Activated CD4-positive, alpha-beta T cell treated with anti-CD3 and anti-CD28 coated beads, Interleukin-2, amount 50 U/mL, for 16 hours (primary cell): Measurements from ENCODE around the gene CNN1.

Experiments used
- DNase-seq: peaks from one replicate; pipeline ENCODE4 v3.0.0-alpha.2; 2020

The CNN1 gene

GRCh38 chr19:11538232-11539036, at the start of gene CNN1:
Gene CNN1, plus strand, starts transcription at chr19:11538851. Its CDS starts 77 bp downstream, at chr19:11538928.
- no peak for DNase-seq

- DNase-seq, result no peak
These were observed 49.3 kb upstream of the CNN1 start for GRCh38 chr19:11489378-11489777.

- DNase-seq, result no peak
These were observed 43.9 kb upstream of the CNN1 start for GRCh38 chr19:11494634-11495285.

- DNase-seq, result no peak
These were observed 43.2 kb upstream of the CNN1 start for GRCh38 chr19:11495481-11495880.

GRCh38 chr19:11495885-11496284, 42.8 kb upstream of the CNN1 start:
- no peak for DNase-seq

- peak; percentile 73 for DNase-seq
These were observed 42.1 kb upstream of the CNN1 start for GRCh38 chr19:11496391-11497163.

- DNase-seq, result no peak
These were observed 39.4 kb upstream of the CNN1 start for GRCh38 chr19:11499220-11499726.

- no peak for DNase-seq
These were observed 38.7 kb upstream of the CNN1 start for GRCh38 chr19:11499890-11500420.

- DNase-seq, result no peak
These were observed 34.1 kb upstream of the CNN1 start for GRCh38 chr19:11504502-11505031.

- peak; percentile 97 for DNase-seq
These were observed 33.6 kb upstream of the CNN1 start for GRCh38 chr19:11505032-11505503.

- peak; percentile 96 for DNase-seq
These were observed 33.0 kb upstream of the CNN1 start, which contains the start of gene ZNF653 for GRCh38 chr19:11505504-11506100. Gene ZNF653, minus strand, starts transcription at chr19:11505839. Its CDS starts 53 bp downstream, at chr19:11505786.

- DNase-seq, result no peak
These were observed 32.5 kb upstream of the CNN1 start for GRCh38 chr19:11506101-11506555.

GRCh38 chr19:11506967-11507366, 31.7 kb upstream of the CNN1 start:
- no peak for DNase-seq

- no peak for DNase-seq
These were observed 31.1 kb upstream of the CNN1 start for GRCh38 chr19:11507370-11508078.

- no peak for DNase-seq
These were observed 28.2 kb upstream of the CNN1 start for GRCh38 chr19:11510444-11510843.

- no peak for DNase-seq
These were observed 24.7 kb upstream of the CNN1 start for GRCh38 chr19:11513946-11514345.

- DNase-seq, result no peak
These were observed 19.5 kb upstream of the CNN1 start for GRCh38 chr19:11519138-11519537.

GRCh38 chr19:11528551-11529341, 9.9 kb upstream of the CNN1 start, which contains the start of gene ECSIT:
Gene ECSIT, minus strand, starts transcription at chr19:11529134. Its CDS starts 9,964 bp downstream, at chr19:11519170.
- peak; percentile 97 for DNase-seq

GRCh38 chr19:11530432-11530831, 8.2 kb upstream of the CNN1 start:
- DNase-seq, result peak; percentile 69

GRCh38 chr19:11534538-11534937, 4.1 kb upstream of the CNN1 start:
- DNase-seq, result no peak
